K562 (cell line): ENCODE results near the gene CDCA7.

ENCODE experiments used
- NFIC ChIP-seq: fragments of 450-650 bp; IDR thresholded peaks from 2 replicates; pipeline ENCODE4 v1.6.1; 2017; ENCODE audit warnings: mild to moderate bottlenecking, inconsistent platforms
- U2AF2 ChIP-seq: fragments of 200-400 bp; formaldehyde crosslinking; optimal IDR thresholded peaks from 2 replicates; pipeline ENCODE3; 2017; ENCODE audit warnings: low read depth, mild to moderate bottlenecking, low read length
- TF ChIP-seq, protein P1 (sequence below), 3 experiments: IDR thresholded peaks in 2 of 3; conservative IDR thresholded peaks in 1 of 3; 2 replicates each; pipeline ENCODE4 v1.5.1; 2011 to 2012; ENCODE audit warnings: low read length in 3 of 3, mild to moderate bottlenecking in 3 of 3, control low read depth in 2 of 3, improper control_type of control experiment in 1 of 3, inconsistent platforms in 1 of 3, low read depth in 1 of 3, mixed read lengths in 1 of 3, moderate library complexity in 1 of 3; ENCODE audit not compliant: insufficient read depth in 2 of 3
- TF ChIP-seq, protein P2 (sequence below): sonication (generic); formaldehyde crosslinking; IDR thresholded peaks from 2 replicates; pipeline ENCODE4 v1.8.0; 2022; ENCODE audit warnings: missing genetic modification reagents, mild to moderate bottlenecking, borderline replicate concordance

DNA sequence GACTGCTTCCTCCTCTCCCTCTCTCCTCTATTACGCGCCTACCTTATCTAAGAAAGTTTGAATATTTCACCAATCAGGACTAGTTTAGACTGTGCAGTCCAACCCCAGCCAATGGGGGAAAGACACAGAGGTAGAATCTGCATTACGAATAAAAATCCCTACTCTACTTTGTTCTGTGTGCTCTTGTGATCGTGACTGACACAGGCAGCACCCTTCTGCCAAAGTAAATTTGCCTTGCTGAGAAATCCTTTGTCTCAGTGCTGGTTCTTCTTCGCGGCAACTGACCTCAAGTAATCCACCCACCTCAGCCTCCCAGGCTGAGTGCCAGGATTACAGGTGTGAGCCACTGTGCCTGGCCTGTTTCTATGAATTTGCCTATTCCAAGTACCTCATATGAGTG, 8.6 kb upstream of the CDCA7 start:
- TF ChIP-seq NFIC (no peak), U2AF2 (no peak)
- TF ChIP-seq, protein P1, sequence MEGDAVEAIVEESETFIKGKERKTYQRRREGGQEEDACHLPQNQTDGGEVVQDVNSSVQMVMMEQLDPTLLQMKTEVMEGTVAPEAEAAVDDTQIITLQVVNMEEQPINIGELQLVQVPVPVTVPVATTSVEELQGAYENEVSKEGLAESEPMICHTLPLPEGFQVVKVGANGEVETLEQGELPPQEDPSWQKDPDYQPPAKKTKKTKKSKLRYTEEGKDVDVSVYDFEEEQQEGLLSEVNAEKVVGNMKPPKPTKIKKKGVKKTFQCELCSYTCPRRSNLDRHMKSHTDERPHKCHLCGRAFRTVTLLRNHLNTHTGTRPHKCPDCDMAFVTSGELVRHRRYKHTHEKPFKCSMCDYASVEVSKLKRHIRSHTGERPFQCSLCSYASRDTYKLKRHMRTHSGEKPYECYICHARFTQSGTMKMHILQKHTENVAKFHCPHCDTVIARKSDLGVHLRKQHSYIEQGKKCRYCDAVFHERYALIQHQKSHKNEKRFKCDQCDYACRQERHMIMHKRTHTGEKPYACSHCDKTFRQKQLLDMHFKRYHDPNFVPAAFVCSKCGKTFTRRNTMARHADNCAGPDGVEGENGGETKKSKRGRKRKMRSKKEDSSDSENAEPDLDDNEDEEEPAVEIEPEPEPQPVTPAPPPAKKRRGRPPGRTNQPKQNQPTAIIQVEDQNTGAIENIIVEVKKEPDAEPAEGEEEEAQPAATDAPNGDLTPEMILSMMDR (IDR thresholded peaks at IDR 0.05 in 2 of 3, conservative IDR thresholded peaks at IDR 0.05 in 1 of 3; ENCODE audit: insufficient read depth in 2 of 3, low read depth in 1 of 3, low read length in 3 of 3): no peak
- TF ChIP-seq, protein P2, sequence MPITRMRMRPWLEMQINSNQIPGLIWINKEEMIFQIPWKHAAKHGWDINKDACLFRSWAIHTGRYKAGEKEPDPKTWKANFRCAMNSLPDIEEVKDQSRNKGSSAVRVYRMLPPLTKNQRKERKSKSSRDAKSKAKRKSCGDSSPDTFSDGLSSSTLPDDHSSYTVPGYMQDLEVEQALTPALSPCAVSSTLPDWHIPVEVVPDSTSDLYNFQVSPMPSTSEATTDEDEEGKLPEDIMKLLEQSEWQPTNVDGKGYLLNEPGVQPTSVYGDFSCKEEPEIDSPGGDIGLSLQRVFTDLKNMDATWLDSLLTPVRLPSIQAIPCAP (CRISPR knock-in tag): no peak
